ENCODE results near the gene DCDC2B.

DCDC2B gene

DNA sequence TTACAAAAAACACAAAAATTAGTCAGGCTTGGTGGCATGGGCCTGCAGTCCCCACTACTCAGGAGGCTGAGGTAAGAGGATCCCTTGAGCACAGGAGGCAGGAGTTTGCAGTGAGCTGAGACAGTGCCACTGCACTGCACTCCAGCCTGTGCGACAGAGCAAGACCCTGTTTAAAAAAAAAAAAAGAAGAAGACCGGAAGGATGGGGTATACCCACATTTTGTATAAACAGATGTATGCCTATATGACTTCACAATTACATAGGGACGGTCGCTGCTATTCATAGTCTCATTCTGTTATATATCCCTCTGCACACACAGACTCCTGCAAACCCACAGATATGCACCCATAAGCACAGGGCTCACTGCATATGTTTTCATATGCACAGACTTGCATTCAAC is 54.9 kb downstream of the DCDC2B start:
- no peak for DNase-seq
